Vein endothelial cell (primary cell): Measurements from ENCODE around the gene UBE2B. TPM values are rescaled to one million over a fixed set of nuclear protein-coding genes. Genes with fewer than 3 reads are reported as not detected.

Experiments used
- total RNA-seq: library from RNA; depleted of rRNA; stranded (reverse); fragments of >200 nt; gene quantifications from 2 replicates; pipeline ENCODE4 v1.2.3, GENCODE V29; 2012

UBE2B gene
- 32.0 and 38.0 TPM in 2 replicates for total RNA-seq

GRCh38 chr5:134370871-134371833, at the start of gene UBE2B:
UBE2B (plus strand) TSS chr5:134371569; CDS start chr5:134371596, 27 bp downstream.

GRCh38 chr5:134411546-134412266, 40.3 kb downstream of the UBE2B start, which contains the start of gene CDKN2AIPNL:
CDKN2AIPNL (minus strand) TSS chr5:134411881; CDS start chr5:134411854, 27 bp downstream.

Other genes with a start within 250 kb of the UBE2B start
- 145 and 244 TPM in 2 replicates for gene SKP1, start 194.6 kb upstream of the UBE2B start, total RNA-seq
- gene PPP2CA, start 145.5 kb upstream of the UBE2B start, total RNA-seq, result 92.1 and 106 TPM in 2 replicates
- gene CDKL3, start 4.4 kb upstream of the UBE2B start, total RNA-seq, result 0.48 TPM in 1 of 2 replicates, not detected in the other
- gene CDKN2AIPNL, start 40.3 kb downstream of the UBE2B start, total RNA-seq, result 38.1 and 42.8 TPM in 2 replicates
- 26.1 and 31.4 TPM in 2 replicates for gene JADE2, start 154.1 kb downstream of the UBE2B start, total RNA-seq